ENCODE data around the gene ZFHX3. TPM values are rescaled to one million over a fixed set of nuclear protein-coding genes. Genes with fewer than 3 reads are reported as not detected.

The ZFHX3 gene
- total RNA-seq, 1 experiment from 2014 or later, result 1.5 TPM

GRCh38 chr16:72890587-72890986 lies 157.3 kb downstream of the ZFHX3 start:
- Histone ChIP-seq H3K18ac (ENCODE audit: insufficient read length, low read depth, low read length) (no peak overlapping the region), H4K8ac (replicated peaks; ENCODE audit: insufficient read length, low read depth, low read length) (no peak overlapping the region), H3K27me3 (ENCODE audit: insufficient read depth, low read length) (no peaks in the 10 kb centered on the region), H2BK12ac (ENCODE audit: insufficient read length, low read depth, low read length) (no peak overlapping the region), H3K56ac (ENCODE audit: insufficient read length, low read depth, low read length) (no peak overlapping the region), H2AK5ac (ENCODE audit: insufficient read length, low read length) (no peak overlapping the region), H4K5ac (ENCODE audit: insufficient read length, low read depth, low read length) (no peak overlapping the region), H2AFZ (ENCODE audit: low read length) (no peak overlapping the region), H3K23me2 (ENCODE audit: insufficient read length, low read depth, low read length, poor library complexity, severe bottlenecking) (no peaks in the 10 kb centered on the region), H3K14ac (ENCODE audit: insufficient read depth, low read length) (no peak overlapping the region), H2BK5ac (ENCODE audit: insufficient read length, low read length) (no peak overlapping the region), H3T11ph (ENCODE audit: low read length) (no peak overlapping the region), H3K4me1 (ENCODE audit: insufficient read depth, low read length) (no peaks in the 10 kb centered on the region), H3K9ac (ENCODE audit: extremely low read depth, insufficient read length, low read length) (no peak overlapping the region), H3K79me1 (ENCODE audit: insufficient read depth, low read depth, low read length, poor library complexity, severe bottlenecking) (no peaks in the 10 kb centered on the region), H3K79me2 (ENCODE audit: insufficient read depth, low read length) (no peaks in the 10 kb centered on the region), H3K4me2 (ENCODE audit: insufficient read depth, insufficient read length, low read length) (no peak overlapping the region), H3K9me3 (ENCODE audit: control insufficient read depth, low read depth, low read length) (no peaks in the 10 kb centered on the region), H2BK20ac (ENCODE audit: low read depth, low read length, poor library complexity, severe bottlenecking) (no peak overlapping the region), H3K4ac (ENCODE audit: low read depth, low read length) (no peak overlapping the region), H3K23ac (ENCODE audit: insufficient read length, low read depth, low read length) (no peak overlapping the region), H4K91ac (ENCODE audit: insufficient read length, low read depth, low read length) (no peak overlapping the region), H2BK15ac (ENCODE audit: low read depth, low read length) (no peak overlapping the region), H3K27ac (ENCODE audit: insufficient read length, low read depth, low read length) (no peak overlapping the region), H2BK120ac (ENCODE audit: low read depth, low read length, poor library complexity, severe bottlenecking) (no peak overlapping the region), H4K20me1 (ENCODE audit: control insufficient read depth, insufficient read depth, insufficient read length) (no peaks in the 10 kb centered on the region)
- TF ChIP-seq, protein P1, sequence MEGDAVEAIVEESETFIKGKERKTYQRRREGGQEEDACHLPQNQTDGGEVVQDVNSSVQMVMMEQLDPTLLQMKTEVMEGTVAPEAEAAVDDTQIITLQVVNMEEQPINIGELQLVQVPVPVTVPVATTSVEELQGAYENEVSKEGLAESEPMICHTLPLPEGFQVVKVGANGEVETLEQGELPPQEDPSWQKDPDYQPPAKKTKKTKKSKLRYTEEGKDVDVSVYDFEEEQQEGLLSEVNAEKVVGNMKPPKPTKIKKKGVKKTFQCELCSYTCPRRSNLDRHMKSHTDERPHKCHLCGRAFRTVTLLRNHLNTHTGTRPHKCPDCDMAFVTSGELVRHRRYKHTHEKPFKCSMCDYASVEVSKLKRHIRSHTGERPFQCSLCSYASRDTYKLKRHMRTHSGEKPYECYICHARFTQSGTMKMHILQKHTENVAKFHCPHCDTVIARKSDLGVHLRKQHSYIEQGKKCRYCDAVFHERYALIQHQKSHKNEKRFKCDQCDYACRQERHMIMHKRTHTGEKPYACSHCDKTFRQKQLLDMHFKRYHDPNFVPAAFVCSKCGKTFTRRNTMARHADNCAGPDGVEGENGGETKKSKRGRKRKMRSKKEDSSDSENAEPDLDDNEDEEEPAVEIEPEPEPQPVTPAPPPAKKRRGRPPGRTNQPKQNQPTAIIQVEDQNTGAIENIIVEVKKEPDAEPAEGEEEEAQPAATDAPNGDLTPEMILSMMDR (conservative IDR thresholded peaks at IDR 0.05), result no peak
- DNase-seq, result no peak
- Mint-ChIP-seq H3K4me3 (no peak overlapping the region), H3K9me3 (no peaks in the 10 kb centered on the region; a peak in 1 of 5 replicates), H3K36me3 (ENCODE audit: insufficient read depth in 1 of 3, low read depth in 3 of 3) (no peaks in the 10 kb centered on the region; a peak in 1 of 7 replicates), H3K27me3 (ENCODE audit: low read depth) (no peaks in the 10 kb centered on the region; the same call in 1 of the 2 replicates), H3K4me1 (peaks cover 2 to 9% of the 10 kb centered on the region in 2 experiments; a peak in 2 of 4 replicates), H3K27ac (no peak overlapping the region; a peak in 1 of 7 replicates)
- no CpG with 5 or more reads among the region's 3 CpGs for WGBS (ENCODE audit: extremely low coverage, insufficient read length, low lambda C conversion rate)

Data from H9 (cell line).